CD4-positive, alpha-beta T cell treated with Interferon gamma for 1 hour (primary cell): ENCODE data around the gene PACSIN2.
"Not testable (repeated sequence)": the region's sequence is repeated elsewhere in the genome, so short reads cannot be mapped to it uniquely, and the experiment has no call there.

Experiments used
- DNase-seq: peaks from one replicate; pipeline ENCODE4 v3.0.0-alpha.2; 2020

Gene PACSIN2, protein sequence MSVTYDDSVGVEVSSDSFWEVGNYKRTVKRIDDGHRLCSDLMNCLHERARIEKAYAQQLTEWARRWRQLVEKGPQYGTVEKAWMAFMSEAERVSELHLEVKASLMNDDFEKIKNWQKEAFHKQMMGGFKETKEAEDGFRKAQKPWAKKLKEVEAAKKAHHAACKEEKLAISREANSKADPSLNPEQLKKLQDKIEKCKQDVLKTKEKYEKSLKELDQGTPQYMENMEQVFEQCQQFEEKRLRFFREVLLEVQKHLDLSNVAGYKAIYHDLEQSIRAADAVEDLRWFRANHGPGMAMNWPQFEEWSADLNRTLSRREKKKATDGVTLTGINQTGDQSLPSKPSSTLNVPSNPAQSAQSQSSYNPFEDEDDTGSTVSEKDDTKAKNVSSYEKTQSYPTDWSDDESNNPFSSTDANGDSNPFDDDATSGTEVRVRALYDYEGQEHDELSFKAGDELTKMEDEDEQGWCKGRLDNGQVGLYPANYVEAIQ

DNA sequence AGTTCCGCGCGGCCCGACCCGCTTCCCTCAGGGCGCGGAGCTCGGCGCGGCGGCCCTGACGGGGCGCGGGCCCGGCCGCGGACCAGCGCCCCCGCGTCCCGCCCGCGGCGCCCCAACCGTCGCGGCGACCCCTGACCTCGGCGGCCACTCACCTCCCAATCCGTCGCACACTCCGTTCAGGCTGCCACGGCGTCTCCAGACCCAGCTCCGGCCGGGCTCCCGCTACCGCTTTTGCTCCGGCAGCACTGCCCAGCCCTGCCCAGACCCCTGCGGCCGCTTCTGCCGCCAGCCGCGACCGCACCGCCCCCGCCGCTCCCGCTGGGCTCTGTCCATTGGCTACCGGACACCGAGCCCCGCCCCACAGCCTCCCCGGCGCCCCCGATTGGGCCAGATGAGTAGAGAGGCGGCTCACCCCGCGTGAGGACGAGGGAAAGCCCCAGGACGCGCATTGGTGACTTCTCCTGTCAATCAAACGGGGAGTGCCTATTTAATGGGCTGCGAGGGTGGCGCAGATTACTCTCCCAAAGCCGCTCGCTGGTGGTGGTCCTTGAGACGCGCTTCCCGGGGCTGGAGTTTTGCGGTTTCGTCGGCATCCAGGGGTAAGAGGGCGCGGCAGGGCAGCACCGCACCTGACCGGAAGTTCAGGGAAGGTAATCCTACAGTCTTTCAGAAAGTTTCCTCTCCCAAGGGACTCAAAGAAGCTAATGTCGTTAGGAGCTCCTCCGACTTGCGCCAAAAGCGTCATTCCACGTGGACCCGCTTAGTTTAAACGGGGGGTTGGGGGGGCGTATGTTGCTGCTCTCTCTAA lies at the start of gene PACSIN2:
TSS of gene PACSIN2 (minus strand) at position 281 of the 808 bp plus-strand sequence. CDS start 103,069 bp downstream, outside the sequence.
- DNase-seq, result peak; percentile 98

DNA sequence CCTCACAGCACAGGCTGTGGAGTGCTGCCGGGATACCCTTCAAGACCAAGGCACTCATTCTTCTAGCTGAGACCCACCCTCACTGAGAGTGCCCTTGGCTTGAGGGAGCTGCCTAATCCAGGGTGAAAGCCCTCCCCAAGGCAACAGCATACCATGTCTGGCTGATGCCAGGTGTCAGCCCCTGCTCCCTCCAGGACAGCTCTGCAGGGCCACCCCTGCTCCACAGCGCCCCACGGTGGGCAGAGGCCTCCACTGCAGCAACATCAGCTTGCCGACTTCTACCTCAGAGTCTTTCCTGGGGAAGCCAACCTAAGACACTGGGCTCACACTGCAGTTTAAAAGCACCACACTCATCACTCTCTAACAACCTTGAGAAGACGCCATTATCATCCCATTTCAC lies 45.2 kb upstream of the PACSIN2 start:
- DNase-seq, result peak; percentile 19

DNA sequence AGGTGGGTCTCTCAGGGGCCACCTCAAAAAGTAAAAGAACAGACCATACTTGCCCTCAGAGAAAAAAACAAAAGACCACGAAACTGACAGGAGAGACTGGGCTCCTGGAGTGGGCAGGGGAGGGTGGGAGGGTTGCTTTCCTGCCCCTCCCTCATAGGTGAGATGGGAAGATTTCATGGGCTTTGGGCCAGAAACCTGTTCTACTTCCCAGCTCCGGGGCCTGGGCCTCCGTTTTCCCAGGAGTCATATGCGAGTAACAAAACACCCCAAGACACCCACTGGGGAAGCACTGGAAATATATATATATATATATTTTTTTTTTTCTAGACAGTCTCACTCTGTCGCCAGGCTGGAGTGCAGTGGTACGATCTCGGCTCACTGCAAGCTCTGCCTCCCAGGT lies 42.7 kb upstream of the PACSIN2 start:
- DNase-seq, result no peak

DNA sequence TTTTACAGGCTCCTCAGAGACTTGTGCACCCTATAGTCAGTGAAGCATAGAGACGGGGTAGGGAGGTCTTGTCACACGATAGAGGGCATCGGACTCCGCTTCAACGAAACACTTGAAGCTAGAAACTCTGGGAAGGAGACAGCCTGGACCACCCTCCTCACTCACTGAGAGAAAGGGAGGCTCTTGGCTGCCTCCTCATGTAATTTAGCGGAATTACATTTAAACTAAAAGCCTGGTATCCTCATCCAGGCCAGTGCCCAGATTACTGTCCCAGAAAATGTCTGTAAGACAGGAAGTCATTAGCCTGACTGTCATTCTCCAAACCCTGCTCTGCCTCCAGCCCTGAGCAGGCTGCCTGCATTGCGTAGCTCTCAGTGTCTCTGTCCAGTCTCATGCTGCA lies 38.2 kb upstream of the PACSIN2 start:
- no peak for DNase-seq

DNA sequence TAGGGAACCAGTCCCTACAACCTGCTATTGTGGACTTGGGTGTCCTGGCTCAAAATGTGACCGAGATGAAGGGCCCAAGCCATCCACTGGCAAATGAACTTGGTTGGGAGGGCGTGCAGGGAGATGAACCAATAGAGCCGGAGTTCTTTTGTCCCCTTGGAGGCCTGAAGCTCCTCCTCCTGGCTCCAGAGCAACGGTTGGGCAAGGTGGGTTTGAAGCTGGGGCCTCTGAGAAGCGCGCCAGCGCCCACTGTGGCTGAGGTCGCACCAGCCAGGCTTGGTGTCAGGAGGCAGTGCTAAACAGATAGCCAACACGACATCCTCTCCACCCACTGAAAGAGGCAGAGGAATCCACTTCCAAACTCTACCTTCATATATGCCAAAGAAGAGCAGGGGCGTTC lies 36.0 kb upstream of the PACSIN2 start:
- DNase-seq, result no peak

DNA sequence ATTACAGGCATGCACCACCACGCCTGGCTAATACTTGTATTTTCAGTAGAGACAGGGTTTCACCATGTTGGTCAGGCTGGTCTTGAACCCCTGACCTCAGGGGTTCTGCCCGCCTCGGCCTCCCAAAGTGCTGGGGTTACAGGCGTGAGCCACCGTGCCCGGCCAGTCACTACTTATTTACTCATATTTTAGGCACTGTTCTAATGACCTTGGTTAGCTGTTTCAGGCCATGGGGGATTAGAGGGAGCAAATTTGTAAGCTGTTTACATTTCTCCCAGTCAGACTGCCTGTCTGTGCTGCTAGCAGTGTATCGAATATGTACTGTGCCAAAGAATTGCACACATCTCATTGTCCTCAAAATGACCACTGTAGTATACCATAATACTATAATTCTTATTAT lies 32.7 kb upstream of the PACSIN2 start:
- DNase-seq, result no peak

DNA sequence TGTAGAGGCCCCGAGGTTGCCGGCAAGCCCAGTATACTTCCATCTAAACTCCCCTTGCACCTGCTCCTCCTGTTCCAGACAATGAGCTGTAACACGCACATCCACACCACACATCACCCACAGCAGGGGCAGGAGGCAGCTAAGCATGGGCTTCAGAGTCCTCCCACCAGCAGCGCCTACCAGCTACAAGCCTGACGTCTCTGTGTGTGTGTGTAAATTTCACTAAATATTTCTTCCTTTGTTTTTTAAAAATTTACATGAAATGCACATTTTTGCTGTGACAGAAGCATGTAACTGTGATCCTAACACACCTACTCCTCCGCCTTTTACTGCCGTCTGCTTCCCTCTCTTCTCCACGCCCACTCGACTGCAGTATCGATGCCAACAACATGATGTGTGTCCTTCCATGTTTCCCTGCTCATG lies 29.4 kb upstream of the PACSIN2 start:
- DNase-seq, result no peak

DNA sequence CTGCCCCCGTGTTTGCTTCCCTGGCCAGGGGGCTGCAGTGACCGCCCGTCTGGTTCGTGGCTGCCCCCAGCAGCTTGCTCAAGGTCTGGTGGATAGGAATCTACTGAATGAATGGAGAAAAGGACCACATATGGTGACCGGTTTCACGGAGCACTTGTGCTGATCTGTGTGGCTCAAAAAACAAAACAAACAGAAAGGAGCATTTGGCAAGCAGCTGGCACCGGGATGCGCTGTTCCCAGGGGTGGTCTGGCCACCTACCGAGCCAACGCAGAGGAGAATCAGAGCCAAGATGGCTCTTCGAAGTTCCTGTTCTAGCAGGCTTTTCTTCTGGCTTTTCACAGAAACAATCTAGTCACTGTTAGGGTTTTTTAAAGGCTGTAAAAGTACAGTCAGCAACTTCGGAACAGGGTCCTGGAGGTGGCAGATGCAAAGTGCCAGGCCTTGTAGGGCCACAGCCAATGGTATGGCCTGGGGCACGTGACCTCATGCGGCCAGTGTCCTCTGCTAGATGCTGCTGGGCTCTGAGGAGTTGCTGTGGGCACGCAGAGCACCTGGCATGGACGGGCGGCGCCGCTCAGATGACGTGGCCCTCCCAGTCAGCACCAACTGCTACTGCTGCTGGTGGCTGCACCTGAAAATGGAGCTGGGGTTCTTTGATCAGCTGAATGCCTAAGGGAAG lies 27.3 kb upstream of the PACSIN2 start:
- no peak for DNase-seq

DNA sequence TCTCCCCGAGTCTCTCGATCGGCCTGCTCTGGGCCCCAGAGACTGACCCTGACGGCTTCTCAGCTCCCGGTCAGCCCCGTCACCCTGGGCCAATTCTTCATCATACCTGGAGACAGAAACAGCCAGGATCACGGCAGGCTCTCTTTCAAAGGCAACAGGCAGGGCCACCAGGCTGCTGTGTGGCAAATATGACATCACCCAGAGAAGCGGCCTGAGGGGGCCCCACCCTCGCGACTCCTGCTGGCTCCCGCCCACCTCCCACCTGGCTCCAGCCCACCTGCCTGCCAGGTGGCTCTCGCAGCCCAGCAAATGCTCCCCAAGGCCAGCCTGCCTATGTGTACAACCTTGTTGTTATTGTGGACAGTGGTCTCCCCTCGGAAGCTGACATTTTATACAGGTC lies 24.9 kb upstream of the PACSIN2 start:
- no peak for DNase-seq

DNA sequence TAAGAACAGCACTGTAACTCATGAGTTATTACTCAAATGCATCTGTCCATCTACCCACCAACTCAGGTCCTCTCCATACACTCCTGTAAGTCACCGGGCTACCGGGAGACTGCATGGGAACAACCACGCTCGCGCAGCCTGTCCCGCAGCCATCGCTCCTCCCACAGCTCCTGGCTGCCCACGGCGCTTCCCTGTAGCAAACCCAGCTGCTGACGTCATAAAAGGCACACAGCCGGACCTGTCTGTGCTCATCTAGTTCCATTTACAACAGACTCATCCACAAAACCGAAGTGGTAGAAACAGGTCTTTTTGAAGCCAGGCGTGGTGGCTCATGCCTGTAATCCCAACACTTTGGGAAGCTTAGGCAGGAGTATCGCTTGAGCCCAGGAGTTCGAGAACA lies 23.4 kb upstream of the PACSIN2 start:
- DNase-seq, result no peak

DNA sequence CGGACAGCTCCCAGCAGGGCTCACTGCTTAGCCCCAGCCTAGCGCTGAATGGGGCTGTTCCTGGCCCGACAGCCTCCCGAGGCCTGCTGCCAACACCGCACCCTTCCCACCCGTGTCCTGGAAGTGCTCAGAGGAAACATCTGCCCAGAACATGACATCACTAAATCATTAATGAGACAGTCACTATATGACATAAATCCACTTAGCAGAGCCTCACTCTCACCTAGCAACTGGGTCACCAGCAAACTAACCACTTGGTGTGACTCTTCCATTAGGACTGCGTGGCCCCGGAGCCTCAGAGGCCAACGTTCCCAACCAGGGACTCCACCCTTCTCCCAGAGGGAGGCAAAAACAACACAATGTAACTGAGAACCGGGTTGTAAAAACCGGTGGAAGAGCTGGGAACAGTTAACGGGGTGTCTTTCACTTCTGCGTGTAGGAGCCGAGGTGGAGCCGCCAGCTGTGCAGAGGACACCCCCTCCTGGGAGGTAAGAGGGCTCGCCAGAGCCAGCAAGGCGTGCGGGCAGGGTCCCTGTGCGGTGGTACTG lies 21.4 kb upstream of the PACSIN2 start:
- DNase-seq, result no peak

DNA sequence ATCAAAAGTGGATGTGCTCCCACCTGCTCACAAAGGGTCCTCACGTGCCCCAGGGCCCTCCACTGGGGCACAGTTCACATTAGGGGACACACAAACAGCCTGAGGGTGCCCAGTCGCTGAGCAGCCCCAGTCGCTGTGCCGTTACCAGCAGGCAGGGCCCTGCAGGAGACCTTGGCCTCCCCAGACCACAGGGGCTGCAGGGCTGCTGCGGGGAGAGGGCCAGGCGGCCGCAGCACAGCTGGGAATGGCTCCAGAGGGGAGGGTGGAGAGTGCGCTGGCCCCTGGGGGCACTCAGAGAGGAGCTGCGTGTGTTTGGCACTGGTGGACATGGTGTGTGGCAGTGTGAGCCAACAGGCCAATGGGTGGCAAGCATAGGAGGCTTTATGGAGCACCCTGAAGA lies 20.3 kb upstream of the PACSIN2 start:
- DNase-seq, result no peak

DNA sequence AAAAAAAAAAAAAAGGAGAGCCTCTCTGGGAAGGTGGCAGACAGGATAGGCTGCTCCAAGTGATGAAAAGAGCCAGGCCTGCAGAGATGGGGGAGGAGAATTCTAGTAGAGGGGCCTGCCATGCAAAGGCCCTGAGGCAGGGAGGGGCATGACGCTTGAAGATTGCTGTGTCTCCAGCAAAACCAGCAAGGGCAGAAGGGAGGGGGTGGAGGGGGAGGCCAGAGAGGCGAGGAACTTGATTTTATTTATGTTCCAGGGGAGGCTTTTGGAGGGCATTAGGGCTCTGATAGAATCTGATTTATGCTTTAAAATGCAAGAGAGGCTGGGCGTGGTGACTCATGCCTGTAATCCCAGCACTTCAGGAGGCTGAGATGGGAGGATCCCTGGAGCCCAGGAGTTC lies 16.7 kb upstream of the PACSIN2 start:
- no peak for DNase-seq

DNA sequence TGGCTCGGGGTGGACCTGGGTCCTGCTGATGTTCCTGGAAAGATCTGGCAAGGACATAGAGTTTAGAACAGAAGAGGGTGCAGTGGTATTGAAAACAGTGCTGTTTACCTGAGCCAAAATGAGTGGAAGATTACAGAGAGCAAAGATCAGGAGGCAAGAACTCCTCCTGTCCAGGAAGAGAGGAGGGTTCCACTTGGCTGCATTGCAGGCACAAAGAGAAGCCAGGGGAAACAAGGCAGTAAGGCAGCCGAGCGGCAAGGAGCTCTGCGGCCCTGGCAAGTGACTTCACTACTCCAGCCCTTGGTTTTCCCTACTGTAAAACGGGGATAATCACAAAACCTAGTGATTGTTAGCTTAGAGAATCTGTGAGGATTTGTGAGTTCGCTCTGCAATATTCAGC lies 3.7 kb upstream of the PACSIN2 start:
- DNase-seq, result no peak

DNA sequence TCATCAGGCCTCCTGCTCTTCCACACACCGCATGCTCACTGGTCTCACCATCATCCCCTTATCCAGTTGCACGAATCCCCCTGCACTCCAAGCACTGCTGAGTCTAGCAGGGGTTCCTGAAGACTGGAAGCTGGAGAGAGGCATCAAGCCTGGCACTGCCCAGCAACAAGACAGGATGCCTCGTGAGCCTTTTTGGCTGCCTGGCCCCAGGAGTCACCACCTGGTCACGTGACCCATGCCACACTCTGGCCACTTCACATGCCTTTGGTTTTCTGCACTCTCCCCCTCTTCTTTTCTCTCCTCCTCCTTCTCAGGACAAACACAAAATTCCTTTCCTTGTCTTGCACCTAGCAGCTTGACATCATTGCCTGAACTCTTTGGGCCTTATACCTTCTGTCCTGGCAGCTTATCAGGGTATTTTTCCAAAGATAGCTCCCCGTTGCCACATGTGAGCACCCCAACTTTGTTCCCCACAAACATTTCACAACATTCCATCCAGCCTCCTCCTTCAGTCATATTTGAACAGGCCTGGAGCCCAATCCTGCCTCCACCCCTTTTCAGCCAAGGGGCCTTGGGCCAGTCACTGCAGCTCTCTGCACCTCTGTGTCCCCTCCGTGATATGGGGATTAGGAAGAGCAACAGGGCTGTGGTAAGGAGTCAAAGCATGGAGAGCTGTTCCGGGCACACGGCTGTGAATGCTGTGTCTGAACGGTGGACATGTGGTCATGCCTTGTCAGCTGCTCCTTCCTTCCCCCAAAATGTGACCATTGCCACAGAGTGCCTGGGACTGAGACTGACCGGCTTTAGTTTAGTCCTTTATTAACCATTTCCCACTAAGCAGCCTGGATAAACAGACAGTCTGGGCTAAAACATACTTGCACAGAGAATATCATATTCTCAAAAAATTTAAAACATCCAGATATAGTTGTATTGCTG lies 2.8 kb upstream of the PACSIN2 start:
- DNase-seq, result no peak

DNA sequence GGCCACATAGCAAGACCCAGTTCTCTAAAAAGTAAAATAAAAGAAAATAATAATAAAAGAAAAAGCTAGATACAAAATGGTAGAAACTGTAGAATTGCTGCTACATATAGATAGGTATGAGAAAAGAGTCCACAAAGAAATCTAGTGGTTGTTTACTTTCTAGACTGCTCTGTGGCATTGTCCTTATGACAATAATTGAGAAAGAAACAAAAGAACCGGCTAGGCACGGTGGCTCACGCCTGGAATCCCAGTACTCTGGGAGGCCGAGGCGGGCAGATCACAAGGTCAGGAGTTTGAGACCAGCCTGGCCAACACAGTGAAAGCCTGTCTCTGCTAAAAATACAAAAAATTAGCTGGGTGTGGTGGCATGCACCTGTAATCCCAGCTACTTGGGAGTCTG lies 1.2 kb upstream of the PACSIN2 start:
- not testable (repeated sequence) for DNase-seq

DNA sequence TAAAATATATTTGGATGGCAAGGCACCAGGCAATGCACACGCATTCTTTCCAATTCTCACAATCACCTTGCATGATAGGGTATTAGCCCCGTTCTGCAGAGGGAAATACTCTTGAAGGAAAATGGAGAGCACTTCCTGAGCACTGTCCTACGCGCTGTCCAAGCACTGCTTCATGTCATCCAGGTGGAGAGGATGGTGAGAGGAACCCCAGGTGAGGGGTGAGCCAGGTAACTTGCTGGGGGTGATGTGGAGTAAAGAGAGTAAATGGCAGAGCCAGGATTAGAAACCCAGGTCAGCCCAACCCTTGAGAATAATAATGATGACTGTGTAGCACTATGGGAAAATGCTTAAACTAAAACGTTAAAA lies 711 bp upstream of the PACSIN2 start:
- DNase-seq, result no peak

DNA sequence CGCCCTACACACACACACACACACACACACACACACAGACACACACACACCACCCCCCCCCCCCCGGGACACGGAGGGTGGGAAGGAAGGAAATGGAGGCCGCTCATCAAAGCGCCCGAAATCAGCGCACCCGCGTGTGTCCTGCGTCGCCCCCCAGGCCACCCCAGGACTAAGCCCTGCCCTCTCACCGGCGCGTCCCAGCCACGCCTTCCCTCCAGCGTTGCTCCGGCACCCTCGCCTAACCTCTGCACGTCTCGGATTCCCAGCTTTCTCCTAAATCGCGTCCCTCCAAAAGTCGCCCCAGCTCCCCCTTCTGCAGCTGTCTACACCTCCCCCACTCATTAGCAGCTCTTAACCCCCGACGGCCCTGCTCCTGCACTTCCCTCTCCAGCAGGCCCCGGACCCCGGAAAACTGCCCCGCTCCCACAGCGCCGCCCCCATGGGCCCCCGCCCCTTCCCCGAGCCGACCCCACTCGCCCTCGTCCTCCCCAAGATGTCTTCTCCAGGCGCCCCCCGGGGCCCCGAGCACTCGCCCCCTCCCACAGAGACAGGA lies 557 bp downstream of the PACSIN2 start:
- DNase-seq, result peak; percentile 23

DNA sequence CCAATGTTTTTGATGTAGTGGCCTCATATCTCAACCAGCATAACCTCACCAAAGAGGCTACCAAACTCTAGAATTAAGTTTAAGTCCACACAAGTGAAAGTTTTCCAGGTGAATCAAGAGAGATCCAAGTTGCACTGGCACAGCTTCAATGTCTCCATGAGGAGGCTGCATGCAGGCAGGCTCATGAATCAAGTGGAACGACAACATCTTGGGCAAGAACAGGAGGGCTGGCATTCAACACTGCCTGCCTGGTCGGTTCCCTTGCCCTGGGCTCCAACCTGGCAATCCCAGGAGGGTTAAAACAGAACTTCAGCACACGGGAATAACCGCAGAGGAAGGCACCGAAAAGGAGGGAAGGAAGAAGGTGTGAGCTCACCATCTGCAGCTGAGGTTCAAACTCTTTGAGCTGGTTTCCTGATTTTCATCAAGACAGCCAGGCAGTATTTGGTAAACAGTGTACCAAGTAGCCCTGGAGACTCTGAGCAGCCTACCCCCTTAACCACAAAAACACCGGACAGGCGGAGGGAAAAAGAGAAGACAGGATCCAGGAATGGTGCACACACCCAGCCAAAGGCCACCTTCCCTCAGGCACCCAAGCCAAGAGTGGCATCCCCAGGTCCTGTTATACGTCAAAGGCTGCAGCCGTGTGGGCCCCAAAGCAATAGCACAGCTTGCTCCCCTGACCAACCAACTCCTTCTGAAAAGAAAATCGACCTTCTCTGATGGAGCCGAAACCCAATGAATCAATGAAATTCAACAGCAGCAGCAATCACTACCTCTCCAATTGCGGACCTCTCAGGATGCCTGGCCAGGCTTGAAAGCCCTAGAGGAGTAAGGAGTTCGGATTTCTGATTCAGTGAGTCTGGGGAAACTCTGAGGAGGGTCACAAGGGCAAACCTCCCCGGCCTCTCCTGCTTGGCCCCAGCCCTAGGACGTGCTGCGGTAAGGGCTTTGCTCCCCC lies 1.3 kb downstream of the PACSIN2 start:
- no peak for DNase-seq

DNA sequence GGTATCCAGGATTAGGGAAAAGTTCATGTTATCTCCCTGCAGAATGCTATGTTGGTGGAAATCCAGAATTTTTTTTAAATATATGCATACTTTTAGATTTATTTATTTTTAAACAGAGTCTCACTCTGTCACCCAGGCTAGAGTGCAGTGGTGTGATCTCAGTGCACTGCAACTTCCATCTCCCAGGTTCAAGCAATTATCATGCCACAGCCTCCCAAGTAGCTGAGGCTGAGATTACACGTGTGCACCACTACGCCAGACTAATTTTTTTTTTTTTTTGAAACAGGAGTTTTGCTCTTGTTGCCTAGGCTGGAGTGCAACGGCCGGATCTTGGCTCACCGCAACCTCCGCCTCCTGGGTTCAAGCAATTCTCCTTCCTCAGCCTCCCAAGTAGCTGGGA lies 2.6 kb downstream of the PACSIN2 start:
- no peak for DNase-seq

DNA sequence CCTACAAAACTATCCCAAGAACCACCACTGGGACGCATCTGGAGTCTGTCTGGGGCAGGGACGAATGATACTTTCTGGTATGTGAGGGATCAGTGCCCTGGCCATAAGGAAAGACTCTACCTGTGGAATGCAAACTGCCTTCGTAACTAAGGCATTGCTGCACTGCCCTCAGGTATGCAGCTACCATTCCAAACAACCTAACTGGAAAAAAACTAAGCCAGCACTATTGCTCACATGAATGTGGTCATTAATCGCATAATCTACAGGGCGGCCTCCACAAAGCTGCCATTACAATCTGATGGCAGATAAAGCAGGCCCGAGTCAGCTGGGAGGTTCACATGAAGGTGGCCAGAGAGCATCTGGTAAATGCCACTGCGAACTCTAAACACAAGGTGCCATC lies 3.9 kb downstream of the PACSIN2 start:
- no peak for DNase-seq
